ENCODE measurements around the gene LRRC47. TPM values are rescaled to one million over a fixed set of nuclear protein-coding genes. Genes with fewer than 3 reads are reported as not detected.
A peak's percentile ranks its signal among the peaks of the same experiment; 100 is the strongest.

Gene LRRC47
- total and polyA plus RNA-seq, 2 of the 13 experiments (the other 11 are each of a cell fraction or from before 2014, with no cell fraction given), result 18.3 to 52.5 TPM

DNA sequence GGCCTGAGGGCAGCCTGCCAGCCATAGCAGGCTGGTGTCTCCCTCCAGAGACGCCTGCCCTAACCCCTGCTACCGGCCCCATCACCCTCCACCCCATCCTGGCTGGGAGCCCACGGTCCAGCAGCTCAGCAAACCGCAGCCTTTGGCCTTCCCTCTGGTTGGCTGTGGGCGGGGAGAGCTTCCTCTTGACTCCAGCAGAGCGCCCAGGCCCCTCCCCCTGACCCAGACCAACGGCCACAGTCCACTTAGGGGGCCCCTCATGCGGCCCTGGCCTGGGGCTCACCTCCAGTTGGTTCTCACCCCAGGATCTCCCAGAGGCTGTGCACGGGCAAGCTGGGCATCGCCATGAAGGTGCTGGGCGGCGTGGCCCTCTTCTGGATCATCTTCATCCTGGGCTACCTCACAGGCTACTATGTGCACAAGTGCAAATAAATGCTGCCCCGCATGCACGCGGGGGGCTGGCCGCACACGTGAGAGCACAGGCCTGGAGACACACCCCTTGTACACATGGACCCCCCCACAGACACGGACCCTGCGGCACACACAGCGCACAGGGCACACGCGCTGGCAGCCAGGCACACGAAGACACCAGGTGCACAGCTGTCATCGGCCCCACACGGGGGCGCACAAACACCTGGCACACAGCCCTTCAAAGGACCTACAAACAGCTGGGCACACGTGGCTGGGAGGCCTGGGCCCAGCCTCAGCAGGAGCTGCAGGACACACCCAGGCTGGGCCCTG lies 20.6 kb downstream of the LRRC47 start (continued):
- TF ChIP-seq ZNF34 (CRISPR knock-in tag; IDR thresholded peaks at IDR 0.05; ENCODE audit: borderline replicate concordance) (0 out of 2 replicates have a peak, but pooled peaks have one; percentile 21), NCOA1 (CRISPR knock-in tag; IDR thresholded peaks at IDR 0.05) (peak; percentile 28; the same call in 1 of the 2 replicates), ZNF607 (CRISPR knock-in tag; IDR thresholded peaks at IDR 0.05; ENCODE audit: borderline replicate concordance) (peak; percentile 89), PCBP2 (optimal IDR thresholded peaks at IDR 0.05; ENCODE audit: low read depth, low read length, poor library complexity, severe bottlenecking) (no peak), ZNF775 (CRISPR knock-in tag; IDR thresholded peaks at IDR 0.05; ENCODE audit: borderline replicate concordance) (0 out of 2 replicates have a peak, but pooled peaks have one; percentile 63), ZNF251 (CRISPR knock-in tag; IDR thresholded peaks at IDR 0.05) (no peak), CHCHD3 (CRISPR knock-in tag; IDR thresholded peaks at IDR 0.05) (no peak), ZNF260 (CRISPR knock-in tag; IDR thresholded peaks at IDR 0.05; ENCODE audit: borderline replicate concordance, low read depth) (no peak), ZMYM4 (CRISPR knock-in tag; IDR thresholded peaks at IDR 0.05) (peak; percentile 14; the same call in 1 of the 2 replicates), ZNF296 (CRISPR knock-in tag; conservative IDR thresholded peaks at IDR 0.05) (peak; percentile 71; the same call in 1 of the 2 replicates), HHEX (CRISPR knock-in tag; IDR thresholded peaks at IDR 0.05) (no peak), STAT5B (CRISPR knock-in tag; IDR thresholded peaks at IDR 0.05) (no peak), RBFOX2 (IDR thresholded peaks at IDR 0.05; ENCODE audit: low read depth, low read length) (peak; percentile 93), WIZ (CRISPR knock-in tag; IDR thresholded peaks at IDR 0.05) (peak; percentile 67; the same call in 1 of the 2 replicates), RFX3 (CRISPR knock-in tag; IDR thresholded peaks at IDR 0.05) (no peak), ZBTB1 (CRISPR knock-in tag; IDR thresholded peaks at IDR 0.05; ENCODE audit: borderline replicate concordance) (peak; percentile 61; the same call in 1 of the 2 replicates), GLI4 (CRISPR knock-in tag; IDR thresholded peaks at IDR 0.05; ENCODE audit: borderline replicate concordance) (no peak; the same call in 1 of the 2 replicates), ZNF562 (CRISPR knock-in tag; IDR thresholded peaks at IDR 0.05; ENCODE audit: borderline replicate concordance) (no peak)
- TF ChIP-seq, protein P1, sequence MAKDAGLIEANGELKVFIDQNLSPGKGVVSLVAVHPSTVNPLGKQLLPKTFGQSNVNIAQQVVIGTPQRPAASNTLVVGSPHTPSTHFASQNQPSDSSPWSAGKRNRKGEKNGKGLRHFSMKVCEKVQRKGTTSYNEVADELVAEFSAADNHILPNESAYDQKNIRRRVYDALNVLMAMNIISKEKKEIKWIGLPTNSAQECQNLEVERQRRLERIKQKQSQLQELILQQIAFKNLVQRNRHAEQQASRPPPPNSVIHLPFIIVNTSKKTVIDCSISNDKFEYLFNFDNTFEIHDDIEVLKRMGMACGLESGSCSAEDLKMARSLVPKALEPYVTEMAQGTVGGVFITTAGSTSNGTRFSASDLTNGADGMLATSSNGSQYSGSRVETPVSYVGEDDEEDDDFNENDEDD (CRISPR knock-in tag; IDR thresholded peaks at IDR 0.05; ENCODE audit: borderline replicate concordance), result peak; percentile 91; the same call in 1 of the 2 replicates
- TF ChIP-seq, protein P2, sequence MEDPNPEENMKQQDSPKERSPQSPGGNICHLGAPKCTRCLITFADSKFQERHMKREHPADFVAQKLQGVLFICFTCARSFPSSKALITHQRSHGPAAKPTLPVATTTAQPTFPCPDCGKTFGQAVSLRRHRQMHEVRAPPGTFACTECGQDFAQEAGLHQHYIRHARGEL (CRISPR knock-in tag; IDR thresholded peaks at IDR 0.05), result 0 out of 2 replicates have a peak, but pooled peaks have one; percentile 66
- TF ChIP-seq, protein P3, sequence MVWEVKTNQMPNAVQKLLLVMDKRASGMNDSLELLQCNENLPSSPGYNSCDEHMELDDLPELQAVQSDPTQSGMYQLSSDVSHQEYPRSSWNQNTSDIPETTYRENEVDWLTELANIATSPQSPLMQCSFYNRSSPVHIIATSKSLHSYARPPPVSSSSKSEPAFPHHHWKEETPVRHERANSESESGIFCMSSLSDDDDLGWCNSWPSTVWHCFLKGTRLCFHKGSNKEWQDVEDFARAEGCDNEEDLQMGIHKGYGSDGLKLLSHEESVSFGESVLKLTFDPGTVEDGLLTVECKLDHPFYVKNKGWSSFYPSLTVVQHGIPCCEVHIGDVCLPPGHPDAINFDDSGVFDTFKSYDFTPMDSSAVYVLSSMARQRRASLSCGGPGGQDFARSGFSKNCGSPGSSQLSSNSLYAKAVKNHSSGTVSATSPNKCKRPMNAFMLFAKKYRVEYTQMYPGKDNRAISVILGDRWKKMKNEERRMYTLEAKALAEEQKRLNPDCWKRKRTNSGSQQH (CRISPR knock-in tag; IDR thresholded peaks at IDR 0.05; ENCODE audit: low read depth), result no peak
- TF ChIP-seq, protein P4, sequence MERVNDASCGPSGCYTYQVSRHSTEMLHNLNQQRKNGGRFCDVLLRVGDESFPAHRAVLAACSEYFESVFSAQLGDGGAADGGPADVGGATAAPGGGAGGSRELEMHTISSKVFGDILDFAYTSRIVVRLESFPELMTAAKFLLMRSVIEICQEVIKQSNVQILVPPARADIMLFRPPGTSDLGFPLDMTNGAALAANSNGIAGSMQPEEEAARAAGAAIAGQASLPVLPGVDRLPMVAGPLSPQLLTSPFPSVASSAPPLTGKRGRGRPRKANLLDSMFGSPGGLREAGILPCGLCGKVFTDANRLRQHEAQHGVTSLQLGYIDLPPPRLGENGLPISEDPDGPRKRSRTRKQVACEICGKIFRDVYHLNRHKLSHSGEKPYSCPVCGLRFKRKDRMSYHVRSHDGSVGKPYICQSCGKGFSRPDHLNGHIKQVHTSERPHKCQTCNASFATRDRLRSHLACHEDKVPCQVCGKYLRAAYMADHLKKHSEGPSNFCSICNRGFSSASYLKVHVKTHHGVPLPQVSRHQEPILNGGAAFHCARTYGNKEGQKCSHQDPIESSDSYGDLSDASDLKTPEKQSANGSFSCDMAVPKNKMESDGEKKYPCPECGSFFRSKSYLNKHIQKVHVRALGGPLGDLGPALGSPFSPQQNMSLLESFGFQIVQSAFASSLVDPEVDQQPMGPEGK (CRISPR knock-in tag; IDR thresholded peaks at IDR 0.05), result peak; percentile 86
- TF ChIP-seq, protein P5, sequence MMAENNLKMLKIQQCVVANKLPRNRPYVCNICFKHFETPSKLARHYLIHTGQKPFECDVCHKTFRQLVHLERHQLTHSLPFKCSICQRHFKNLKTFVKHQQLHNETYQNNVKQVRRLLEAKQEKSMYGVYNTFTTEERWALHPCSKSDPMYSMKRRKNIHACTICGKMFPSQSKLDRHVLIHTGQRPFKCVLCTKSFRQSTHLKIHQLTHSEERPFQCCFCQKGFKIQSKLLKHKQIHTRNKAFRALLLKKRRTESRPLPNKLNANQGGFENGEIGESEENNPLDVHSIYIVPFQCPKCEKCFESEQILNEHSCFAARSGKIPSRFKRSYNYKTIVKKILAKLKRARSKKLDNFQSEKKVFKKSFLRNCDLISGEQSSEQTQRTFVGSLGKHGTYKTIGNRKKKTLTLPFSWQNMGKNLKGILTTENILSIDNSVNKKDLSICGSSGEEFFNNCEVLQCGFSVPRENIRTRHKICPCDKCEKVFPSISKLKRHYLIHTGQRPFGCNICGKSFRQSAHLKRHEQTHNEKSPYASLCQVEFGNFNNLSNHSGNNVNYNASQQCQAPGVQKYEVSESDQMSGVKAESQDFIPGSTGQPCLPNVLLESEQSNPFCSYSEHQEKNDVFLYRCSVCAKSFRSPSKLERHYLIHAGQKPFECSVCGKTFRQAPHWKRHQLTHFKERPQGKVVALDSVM (CRISPR knock-in tag; IDR thresholded peaks at IDR 0.05), result no peak
